ENCODE data around the gene TRIP12.

- TF ChIP-seq CREB5 (CRISPR knock-in tag; IDR thresholded peaks at IDR 0.05; ENCODE audit: low read depth) (no peak), TSHZ2 (CRISPR knock-in tag; IDR thresholded peaks at IDR 0.05) (no peak), ZFP3 (CRISPR knock-in tag; IDR thresholded peaks at IDR 0.05) (no peak), PATZ1 (CRISPR knock-in tag; IDR thresholded peaks at IDR 0.05; ENCODE audit: borderline replicate concordance) (no peak), CSRNP3 (CRISPR knock-in tag; IDR thresholded peaks at IDR 0.05) (no peak), ISL1 (CRISPR knock-in tag; IDR thresholded peaks at IDR 0.05) (no peak), OSR1 (CRISPR knock-in tag; IDR thresholded peaks at IDR 0.05) (no peak), ZFP30 (CRISPR knock-in tag; IDR thresholded peaks at IDR 0.05) (no peak)
Observed at GRCh38 chr2:229718057-229718456, 203.8 kb downstream of the TRIP12 start.

Measured in SK-N-SH treated with all-trans-retinoic acid at 6 μM for 48 hours (cell line).